Mesodermal cell (in vitro differentiated cells): ENCODE measurements around the gene RNGTT.

ENCODE experiments used
- H3K27ac ChIP-seq: 2 replicates; pipeline ENCODE4 v1.7.0; 2013; ENCODE audit warnings: mild to moderate bottlenecking, low read depth, low read length, moderate library complexity; ENCODE audit not compliant: severe bottlenecking
- H3K36me3 ChIP-seq: 2 replicates; pipeline ENCODE4 v1.7.1; 2013; ENCODE audit warnings: mild to moderate bottlenecking, low read length, moderate library complexity; ENCODE audit not compliant: control insufficient read depth, insufficient read depth
- H3K4me1 ChIP-seq: one replicate; pipeline ENCODE4 v1.7.1; 2013; ENCODE audit warnings: mild to moderate bottlenecking, low read length; ENCODE audit not compliant: insufficient read depth, control insufficient read depth, poor library complexity, severe bottlenecking
- H3K4me3 ChIP-seq: 2 replicates; pipeline ENCODE4 v1.7.0; 2013; ENCODE audit warnings: low read length, control low read depth, mild to moderate bottlenecking; ENCODE audit not compliant: insufficient read depth, poor library complexity, severe bottlenecking; ENCODE audit errors: extremely low read depth
- H3K9me3 ChIP-seq: 2 replicates; pipeline ENCODE4 v1.7.1; 2013; ENCODE audit warnings: mild to moderate bottlenecking, low read length, moderate library complexity; ENCODE audit not compliant: control insufficient read depth
- WGBS, 2 experiments: methylation state at CpG; one replicate each; pipeline ENCODE4 v1.1.5; 2013; ENCODE audit warnings: missing lambda C conversion rate in 2 of 2; ENCODE audit not compliant: insufficient coverage in 2 of 2; 5-methylcytosine and 5-hydroxymethylcytosine counted together

Gene RNGTT

GRCh38 chr6:88633782-88634181 is 329.6 kb downstream of the RNGTT start:
- H3K27ac ChIP-seq, result no peak overlapping the region
- H3K4me1 ChIP-seq, result no peaks in the 10 kb centered on the region
- no peak overlapping the region for H3K4me3 ChIP-seq
- no peaks in the 10 kb centered on the region for H3K9me3 ChIP-seq
- no peaks in the 10 kb centered on the region for H3K36me3 ChIP-seq
- WGBS, 2 experiments, result 83% methylated on average over 1 of the region's 3 CpGs; no CpG with 5 or more reads in 1 of the 2 experiments

- Histone ChIP-seq H3K27ac (no peak overlapping the region), H3K9me3 (no peaks in the 10 kb centered on the region), H3K36me3 (no peaks in the 10 kb centered on the region), H3K4me1 (no peaks in the 10 kb centered on the region), H3K4me3 (no peak overlapping the region)
- WGBS, 2 experiments, result 85% methylated on average over 2 of the region's 4 CpGs; no CpG with 5 or more reads in 1 of the 2 experiments
Observed at GRCh38 chr6:88631830-88632229, 331.6 kb downstream of the RNGTT start.

GRCh38 chr6:88629838-88630494 is 333.5 kb downstream of the RNGTT start:
- Histone ChIP-seq H3K4me1 (no peaks in the 10 kb centered on the region), H3K9me3 (no peaks in the 10 kb centered on the region), H3K36me3 (no peaks in the 10 kb centered on the region), H3K4me3 (no peak overlapping the region), H3K27ac (no peak overlapping the region)
- 67 to 70% methylated on average over 4 to 5 of the region's 5 CpGs for WGBS, 2 experiments

GRCh38 chr6:88626460-88626859 is 337.0 kb downstream of the RNGTT start:
- Histone ChIP-seq H3K4me3 (no peak overlapping the region), H3K36me3 (no peaks in the 10 kb centered on the region), H3K9me3 (no peaks in the 10 kb centered on the region), H3K27ac (no peak overlapping the region), H3K4me1 (no peaks in the 10 kb centered on the region)
- 86 to 100% methylated on average over 1 of the region's 1 CpG for WGBS, 2 experiments

- Histone ChIP-seq H3K4me1 (no peaks in the 10 kb centered on the region), H3K9me3 (no peaks in the 10 kb centered on the region), H3K4me3 (no peak overlapping the region), H3K27ac (no peak overlapping the region), H3K36me3 (no peaks in the 10 kb centered on the region)
- no CpG with 5 or more reads among the region's 2 CpGs for WGBS, 2 experiments
Observed at GRCh38 chr6:88623531-88623930, 339.9 kb downstream of the RNGTT start.

- WGBS, 2 experiments, result 89 to 100% methylated on average over 2 to 6 of the region's 7 CpGs
- no peak overlapping the region for H3K4me3 ChIP-seq
- no peaks in the 10 kb centered on the region for H3K9me3 ChIP-seq
- no peaks in the 10 kb centered on the region for H3K4me1 ChIP-seq
- H3K36me3 ChIP-seq, result no peaks in the 10 kb centered on the region
- no peak overlapping the region for H3K27ac ChIP-seq
Observed at GRCh38 chr6:88619951-88620350, 343.5 kb downstream of the RNGTT start.

- WGBS, 2 experiments, result no CpG with 5 or more reads among the region's 1 CpG
- Histone ChIP-seq H3K4me1 (no peaks in the 10 kb centered on the region), H3K36me3 (peaks cover 7% of the 10 kb centered on the region), H3K9me3 (no peaks in the 10 kb centered on the region), H3K4me3 (no peak overlapping the region), H3K27ac (no peak overlapping the region)
Observed at GRCh38 chr6:88616380-88616779, 347.0 kb downstream of the RNGTT start.

- Histone ChIP-seq H3K36me3 (peaks cover 7% of the 10 kb centered on the region), H3K27ac (no peak overlapping the region), H3K9me3 (no peaks in the 10 kb centered on the region), H3K4me1 (no peaks in the 10 kb centered on the region), H3K4me3 (no peak overlapping the region)
- no CpG with 5 or more reads among the region's 3 CpGs for WGBS, 2 experiments
Observed at GRCh38 chr6:88614316-88614877, 349.0 kb downstream of the RNGTT start.

GRCh38 chr6:88612631-88613030 is 350.8 kb downstream of the RNGTT start:
- WGBS, 2 experiments, result 100% methylated on average over 3 of the region's 5 CpGs
- no peak overlapping the region for H3K27ac ChIP-seq
- H3K9me3 ChIP-seq, result no peaks in the 10 kb centered on the region
- H3K4me3 ChIP-seq, result no peak overlapping the region
- peaks cover 7% of the 10 kb centered on the region for H3K36me3 ChIP-seq
- H3K4me1 ChIP-seq, result no peaks in the 10 kb centered on the region

GRCh38 chr6:88611721-88612120 is 351.7 kb downstream of the RNGTT start:
- no peak overlapping the region for H3K4me3 ChIP-seq
- no peaks in the 10 kb centered on the region for H3K4me1 ChIP-seq
- peaks cover 7% of the 10 kb centered on the region for H3K36me3 ChIP-seq
- H3K9me3 ChIP-seq, result no peaks in the 10 kb centered on the region
- H3K27ac ChIP-seq, result no peak overlapping the region
- WGBS, 2 experiments, result 90 to 100% methylated on average over 1 to 2 of the region's 4 CpGs

GRCh38 chr6:88609983-88610382 is 353.4 kb downstream of the RNGTT start:
- Histone ChIP-seq H3K4me1 (no peaks in the 10 kb centered on the region), H3K27ac (no peak overlapping the region), H3K4me3 (no peak overlapping the region), H3K9me3 (no peaks in the 10 kb centered on the region), H3K36me3 (peaks cover 7% of the 10 kb centered on the region)
- 100% methylated on average over 1 to 2 of the region's 3 CpGs for WGBS, 2 experiments
